ENCODE results near the gene RIC8B. TPM values are rescaled to one million over a fixed set of nuclear protein-coding genes. Genes with fewer than 3 reads are reported as not detected.

The RIC8B gene
- total and polyA plus RNA-seq, 2 of the 13 experiments (the other 11 are each of a cell fraction or from before 2014, with no cell fraction given): 5.1 to 7.5 TPM

DNA sequence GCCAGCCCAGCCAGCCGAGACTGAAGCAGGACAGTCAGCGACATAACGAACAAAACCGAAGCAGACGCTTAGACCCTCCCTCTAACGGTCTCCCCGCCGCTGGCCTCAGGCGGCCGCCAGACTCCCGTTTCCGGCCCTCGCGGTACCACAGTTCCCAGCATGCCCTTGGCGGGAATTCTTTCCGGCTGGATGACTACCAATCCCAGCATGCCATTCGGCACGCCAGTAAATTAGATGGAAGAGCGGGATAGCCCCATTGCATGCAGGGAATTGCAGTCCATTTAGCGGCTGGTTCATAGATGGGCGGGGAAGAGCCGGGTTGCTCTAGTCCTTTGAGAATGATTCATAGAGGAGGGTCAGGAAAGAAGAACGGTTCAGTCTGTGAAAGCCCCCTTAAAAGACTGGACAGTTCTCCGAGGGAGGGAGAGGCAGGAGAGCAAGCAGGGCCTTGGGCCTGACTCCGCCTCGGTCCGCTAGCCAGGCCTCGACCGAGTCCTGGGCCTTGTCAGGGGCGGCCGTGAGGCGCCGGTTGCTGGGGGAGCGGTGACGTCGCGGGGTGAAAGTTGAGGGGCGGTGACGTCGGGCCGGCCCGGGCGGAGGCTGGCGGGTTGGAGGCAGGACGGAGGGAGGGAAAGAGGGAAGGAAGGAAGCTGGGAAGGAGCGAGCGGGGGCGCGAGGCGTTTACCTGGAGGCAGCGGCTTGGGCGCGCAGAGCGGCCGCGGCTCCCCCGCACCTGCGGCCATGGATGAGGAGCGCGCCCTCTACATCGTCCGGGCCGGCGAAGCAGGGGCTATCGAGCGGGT is at the start of gene RIC8B (continued):
- TF ChIP-seq, protein P1, sequence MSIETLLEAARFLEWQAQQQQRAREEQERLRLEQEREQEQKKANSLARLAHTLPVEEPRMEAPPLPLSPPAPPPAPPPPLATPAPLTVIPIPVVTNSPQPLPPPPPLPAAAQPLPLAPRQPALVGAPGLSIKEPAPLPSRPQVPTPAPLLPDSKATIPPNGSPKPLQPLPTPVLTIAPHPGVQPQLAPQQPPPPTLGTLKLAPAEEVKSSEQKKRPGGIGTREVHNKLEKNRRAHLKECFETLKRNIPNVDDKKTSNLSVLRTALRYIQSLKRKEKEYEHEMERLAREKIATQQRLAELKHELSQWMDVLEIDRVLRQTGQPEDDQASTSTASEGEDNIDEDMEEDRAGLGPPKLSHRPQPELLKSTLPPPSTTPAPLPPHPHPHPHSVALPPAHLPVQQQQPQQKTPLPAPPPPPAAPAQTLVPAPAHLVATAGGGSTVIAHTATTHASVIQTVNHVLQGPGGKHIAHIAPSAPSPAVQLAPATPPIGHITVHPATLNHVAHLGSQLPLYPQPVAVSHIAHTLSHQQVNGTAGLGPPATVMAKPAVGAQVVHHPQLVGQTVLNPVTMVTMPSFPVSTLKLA (IDR thresholded peaks at IDR 0.05): no peak; the same call in 1 of the 2 replicates
- no peak for TF ChIP-seq SETDB1 (CRISPR knock-in tag; IDR thresholded peaks at IDR 0.05; ENCODE audit: borderline replicate concordance)
- TF ChIP-seq FOXJ3 (CRISPR knock-in tag; IDR thresholded peaks at IDR 0.05; ENCODE audit: borderline replicate concordance): no peak
- no peak; the same call in none of the 2 replicates for TF ChIP-seq MED1 (CRISPR knock-in tag; IDR thresholded peaks at IDR 0.05)
- no peak for TF ChIP-seq ZNF275 (CRISPR knock-in tag; IDR thresholded peaks at IDR 0.05; ENCODE audit: borderline replicate concordance)
- no peak for TF ChIP-seq SOX13 (IDR thresholded peaks at IDR 0.05)
- no peak; a peak in 1 of 4 replicates for TF ChIP-seq SOX13 (CRISPR knock-in tag; conservative IDR thresholded peaks at IDR 0.05 in 1 of 2, IDR thresholded peaks at IDR 0.05 in 1 of 2)
- TF ChIP-seq ZNF563 (CRISPR knock-in tag; IDR thresholded peaks at IDR 0.05): peak; percentile 54; the same call in 1 of the 2 replicates
- no peak for TF ChIP-seq NFE2 (CRISPR knock-in tag; IDR thresholded peaks at IDR 0.05)
- TF ChIP-seq AHR (CRISPR knock-in tag; IDR thresholded peaks at IDR 0.05): peak; percentile 62; the same call in 1 of the 2 replicates
- no peak for TF ChIP-seq PRMT3 (CRISPR knock-in tag; IDR thresholded peaks at IDR 0.05; ENCODE audit: borderline replicate concordance, low read depth)
- peak; percentile 24; the same call in 1 of the 2 replicates for TF ChIP-seq NCOR1 (IDR thresholded peaks at IDR 0.05; ENCODE audit: borderline replicate concordance, low read length)
- TF ChIP-seq, protein P2, sequence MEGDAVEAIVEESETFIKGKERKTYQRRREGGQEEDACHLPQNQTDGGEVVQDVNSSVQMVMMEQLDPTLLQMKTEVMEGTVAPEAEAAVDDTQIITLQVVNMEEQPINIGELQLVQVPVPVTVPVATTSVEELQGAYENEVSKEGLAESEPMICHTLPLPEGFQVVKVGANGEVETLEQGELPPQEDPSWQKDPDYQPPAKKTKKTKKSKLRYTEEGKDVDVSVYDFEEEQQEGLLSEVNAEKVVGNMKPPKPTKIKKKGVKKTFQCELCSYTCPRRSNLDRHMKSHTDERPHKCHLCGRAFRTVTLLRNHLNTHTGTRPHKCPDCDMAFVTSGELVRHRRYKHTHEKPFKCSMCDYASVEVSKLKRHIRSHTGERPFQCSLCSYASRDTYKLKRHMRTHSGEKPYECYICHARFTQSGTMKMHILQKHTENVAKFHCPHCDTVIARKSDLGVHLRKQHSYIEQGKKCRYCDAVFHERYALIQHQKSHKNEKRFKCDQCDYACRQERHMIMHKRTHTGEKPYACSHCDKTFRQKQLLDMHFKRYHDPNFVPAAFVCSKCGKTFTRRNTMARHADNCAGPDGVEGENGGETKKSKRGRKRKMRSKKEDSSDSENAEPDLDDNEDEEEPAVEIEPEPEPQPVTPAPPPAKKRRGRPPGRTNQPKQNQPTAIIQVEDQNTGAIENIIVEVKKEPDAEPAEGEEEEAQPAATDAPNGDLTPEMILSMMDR (CRISPR knock-in tag; IDR thresholded peaks at IDR 0.05): peak; percentile 22; the same call in 1 of the 2 replicates
- TF ChIP-seq GTF2F1 (IDR thresholded peaks at IDR 0.05; ENCODE audit: low read length): no peak; the same call in 1 of the 2 replicates
- no peak for TF ChIP-seq SMARCE1 (IDR thresholded peaks at IDR 0.05; ENCODE audit: borderline replicate concordance)
- TF ChIP-seq, protein P3, sequence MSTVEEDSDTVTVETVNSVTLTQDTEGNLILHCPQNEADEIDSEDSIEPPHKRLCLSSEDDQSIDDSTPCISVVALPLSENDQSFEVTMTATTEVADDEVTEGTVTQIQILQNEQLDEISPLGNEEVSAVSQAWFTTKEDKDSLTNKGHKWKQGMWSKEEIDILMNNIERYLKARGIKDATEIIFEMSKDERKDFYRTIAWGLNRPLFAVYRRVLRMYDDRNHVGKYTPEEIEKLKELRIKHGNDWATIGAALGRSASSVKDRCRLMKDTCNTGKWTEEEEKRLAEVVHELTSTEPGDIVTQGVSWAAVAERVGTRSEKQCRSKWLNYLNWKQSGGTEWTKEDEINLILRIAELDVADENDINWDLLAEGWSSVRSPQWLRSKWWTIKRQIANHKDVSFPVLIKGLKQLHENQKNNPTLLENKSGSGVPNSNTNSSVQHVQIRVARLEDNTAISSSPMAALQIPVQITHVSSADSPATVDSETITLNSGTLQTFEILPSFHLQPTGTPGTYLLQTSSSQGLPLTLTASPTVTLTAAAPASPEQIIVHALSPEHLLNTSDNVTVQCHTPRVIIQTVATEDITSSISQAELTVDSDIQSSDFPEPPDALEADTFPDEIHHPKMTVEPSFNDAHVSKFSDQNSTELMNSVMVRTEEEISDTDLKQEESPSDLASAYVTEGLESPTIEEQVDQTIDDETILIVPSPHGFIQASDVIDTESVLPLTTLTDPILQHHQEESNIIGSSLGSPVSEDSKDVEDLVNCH (CRISPR knock-in tag; IDR thresholded peaks at IDR 0.05): no peak
- no peak for TF ChIP-seq LCORL (IDR thresholded peaks at IDR 0.05)
- peak; percentile 51; the same call in 1 of the 2 replicates for TF ChIP-seq LCORL (CRISPR knock-in tag; IDR thresholded peaks at IDR 0.05)
- TF ChIP-seq PAWR (CRISPR knock-in tag; IDR thresholded peaks at IDR 0.05; ENCODE audit: borderline replicate concordance): no peak
- TF ChIP-seq ZNF143 (CRISPR knock-in tag; IDR thresholded peaks at IDR 0.05): peak; percentile 97
- TF ChIP-seq JUNB (CRISPR knock-in tag; IDR thresholded peaks at IDR 0.05; ENCODE audit: borderline replicate concordance): peak; percentile 19; the same call in 1 of the 2 replicates

Measured in HepG2 (cell line).